Psoas muscle (tissue), 8 donors: ENCODE results near the gene TPP2. TPM values are rescaled to one million over a fixed set of nuclear protein-coding genes. Genes with fewer than 3 reads are reported as not detected.

Experiments
- ATAC-seq, 4 donors: fragments of 200-7000 bp; cut with Tn5 transposase; one replicate each; pipeline ENCODE4 v1.9.1; 2020; ENCODE audit warnings: moderate library complexity in 3 of 4, mild to moderate bottlenecking in 2 of 4
- DNase-seq, 2 donors: peaks; one replicate each; pipeline ENCODE4 v3.0.0-alpha.2; 2020
- H3K27ac ChIP-seq: fragments of 200-600 bp; one replicate; pipeline ENCODE4 v1.8.0; 2022
- H3K27me3 ChIP-seq, 3 donors: fragments of 200-600 bp in 1 of 3; one replicate each; pipeline versions ENCODE4 v1.6.1 to v1.8.0; 2013 to 2022; ENCODE audit warnings: low read length in 2 of 3, mild to moderate bottlenecking in 2 of 3, moderate library complexity in 1 of 3; ENCODE audit not compliant: insufficient read depth in 3 of 3
- H3K36me3 ChIP-seq, 2 donors: fragments of 200-600 bp in 1 of 2; one replicate each; pipeline versions ENCODE4 v1.6.1 to v1.8.0; 2013 to 2022; ENCODE audit warnings: low read depth in 1 of 2, mild to moderate bottlenecking in 1 of 2, moderate library complexity in 1 of 2; ENCODE audit not compliant: insufficient read depth in 1 of 2
- H3K4me1 ChIP-seq: fragments of 200-600 bp; one replicate; pipeline ENCODE4 v1.8.0; 2022
- H3K4me3 ChIP-seq: fragments of 200-600 bp; one replicate; pipeline ENCODE4 v1.8.0; 2022; ENCODE audit warnings: mild to moderate bottlenecking
- H3K9me3 ChIP-seq: fragments of 200-600 bp; one replicate; pipeline ENCODE4 v1.8.0; 2022
- WGBS, 3 donors: extraction: QIAGEN DNeasy Blood & Tissue Kit; methylation state at CpG; one replicate each; pipeline versions ENCODE4 v1.1.6 to v1.1.7; 2013; 5-methylcytosine and 5-hydroxymethylcytosine counted together
- intact Hi-C, 2 donors: fragments of 100-400 bp; cut with DNase I; formaldehyde crosslinking; loops; one replicate each; pipeline versions ENCODE4 v1.11.0 to v1.14.2; 2022
- polyA plus RNA-seq, 3 donors: library from polyadenylated mRNA; stranded (reverse); fragments of 200-250 nt; gene quantifications; one replicate each; pipeline ENCODE4 v1.2.3, GENCODE V29; 2013
- total RNA-seq, 4 donors: library from RNA; stranded (reverse); fragmentation: NEBNext Ultra II Directional in 2 of 4; extraction: Animal tissue kit (Norgen Biotek cat#: 25700) in 2 of 4; gene quantifications; one replicate each; pipeline versions ENCODE4 v1.2.1 to v1.2.4, GENCODE V29; 2021 to 2023
- TF ChIP-seq, protein P1 (sequence below): fragments of 200-600 bp; IDR thresholded peaks from one replicate; pipeline ENCODE4 v1.8.0; 2022; ENCODE audit warnings: antibody characterized with exemption
- donor health status: healthy with polysubstance abuse.
- donor health status: DM: no; HTN: no; CAD: no; lungs with moderate emphysema.
- donor health status: Bipolar disorder and iron deficiency.
- donor health status: healthy.
- donor health status: DM: yes; HTN: yes; CAD: no.
- donor health status: DM: no; HTN: no; CAD: no.
- donor health status: DM: no; HTN: no; CAD: no.
- donor health status: DM: yes; HTN: yes; CAD: no.

TPP2 gene
- total and polyA plus RNA-seq, 7 donors = 22.1 to 45.6 (median 40.3) TPM

DNA sequence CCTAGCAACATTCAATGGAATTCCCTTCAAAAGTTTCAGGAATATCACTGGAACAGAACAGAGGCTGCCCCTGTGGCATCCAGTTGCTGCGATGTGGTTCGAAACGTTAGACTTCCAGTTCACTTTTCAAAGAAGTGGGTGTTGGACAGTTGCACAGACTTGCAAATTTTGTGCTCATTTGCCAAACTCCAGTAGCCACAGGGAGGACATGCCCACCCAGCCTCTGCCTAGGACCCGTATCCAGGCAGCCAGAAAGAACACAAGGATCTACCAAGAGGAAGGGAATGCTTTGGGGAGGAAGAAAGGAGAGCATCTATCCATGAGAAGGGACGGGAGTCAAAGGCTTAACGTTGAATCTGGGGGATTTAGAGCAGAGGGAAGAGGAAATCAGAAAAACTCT is 98.2 kb downstream of the TPP2 start, which contains the start of gene METTL21C:
Gene METTL21C (minus strand): TSS at position 108 of the 400 bp plus-strand sequence. CDS start 546 bp downstream, outside the sequence.
- 41 to 62% (median 41%) methylated on average over 6 of the region's 6 CpGs for WGBS, 3 donors
- Histone ChIP-seq H3K9me3 (peaks cover 8% of the 10 kb centered on the region), H3K27me3 (no peaks in the 10 kb centered on the region), H3K36me3 (no peaks in the 10 kb centered on the region), H3K4me1 (peaks cover 33% of the 10 kb centered on the region), H3K4me3 (peak within 1 kb of the TSS; percentile 47), H3K27ac (peak within 1 kb of the TSS; percentile 79)
- ATAC-seq (no peak), DNase-seq (no peak)
- TF ChIP-seq, protein P1, sequence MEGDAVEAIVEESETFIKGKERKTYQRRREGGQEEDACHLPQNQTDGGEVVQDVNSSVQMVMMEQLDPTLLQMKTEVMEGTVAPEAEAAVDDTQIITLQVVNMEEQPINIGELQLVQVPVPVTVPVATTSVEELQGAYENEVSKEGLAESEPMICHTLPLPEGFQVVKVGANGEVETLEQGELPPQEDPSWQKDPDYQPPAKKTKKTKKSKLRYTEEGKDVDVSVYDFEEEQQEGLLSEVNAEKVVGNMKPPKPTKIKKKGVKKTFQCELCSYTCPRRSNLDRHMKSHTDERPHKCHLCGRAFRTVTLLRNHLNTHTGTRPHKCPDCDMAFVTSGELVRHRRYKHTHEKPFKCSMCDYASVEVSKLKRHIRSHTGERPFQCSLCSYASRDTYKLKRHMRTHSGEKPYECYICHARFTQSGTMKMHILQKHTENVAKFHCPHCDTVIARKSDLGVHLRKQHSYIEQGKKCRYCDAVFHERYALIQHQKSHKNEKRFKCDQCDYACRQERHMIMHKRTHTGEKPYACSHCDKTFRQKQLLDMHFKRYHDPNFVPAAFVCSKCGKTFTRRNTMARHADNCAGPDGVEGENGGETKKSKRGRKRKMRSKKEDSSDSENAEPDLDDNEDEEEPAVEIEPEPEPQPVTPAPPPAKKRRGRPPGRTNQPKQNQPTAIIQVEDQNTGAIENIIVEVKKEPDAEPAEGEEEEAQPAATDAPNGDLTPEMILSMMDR = no peak
- intact Hi-C loops = no loop called here

DNA sequence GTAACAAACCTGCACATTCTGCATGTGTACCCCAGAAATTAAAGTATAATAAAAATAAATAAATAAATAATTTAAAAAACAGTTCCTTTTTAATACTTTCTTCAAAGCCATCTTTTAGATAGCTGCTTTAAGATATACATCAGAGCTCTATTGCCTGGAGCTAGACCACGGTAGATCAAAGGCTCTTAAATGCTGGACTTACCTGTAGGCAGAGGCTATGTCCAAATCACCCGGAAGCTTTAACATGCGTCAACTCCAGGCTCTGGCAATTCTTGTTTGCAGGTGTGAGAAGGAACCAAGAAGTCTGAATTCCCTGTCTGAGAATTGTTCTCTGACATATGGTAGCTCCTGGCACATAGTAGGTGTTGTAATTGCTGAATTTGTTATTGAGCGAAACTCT is 99.7 kb downstream of the TPP2 start:
- Histone ChIP-seq H3K27me3 (no peaks in the 10 kb centered on the region), H3K27ac (no peak overlapping the region), H3K36me3 (no peaks in the 10 kb centered on the region), H3K4me3 (no peak overlapping the region), H3K4me1 (peaks cover 45% of the 10 kb centered on the region), H3K9me3 (no peaks in the 10 kb centered on the region)
- WGBS, 3 donors = 88 to 92% (median 91%) methylated on average over 4 of the region's 4 CpGs
- DNase-seq (no peak), ATAC-seq (no peak)
- intact Hi-C loops = no loop called here
- TF ChIP-seq, protein P1 = no peak

DNA sequence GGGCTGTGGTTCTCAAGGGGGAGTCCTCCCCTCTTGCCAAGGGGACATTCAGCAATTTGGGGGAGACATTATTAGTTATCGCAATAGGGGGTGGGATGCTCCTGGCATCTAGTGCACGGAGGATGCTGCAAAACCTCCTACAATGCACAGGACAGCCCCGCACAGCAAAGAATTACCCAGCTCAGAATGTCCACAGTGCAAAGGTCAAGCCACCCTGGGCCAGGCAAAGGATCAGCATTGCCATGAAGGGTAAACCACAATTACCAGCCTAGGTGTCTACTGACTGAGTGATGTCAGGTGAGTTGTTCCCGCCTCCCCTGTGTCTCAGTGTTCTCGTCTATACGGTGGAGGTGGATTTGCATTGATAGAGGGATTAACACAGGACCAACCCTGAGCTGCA is 100.5 kb downstream of the TPP2 start:
- ATAC-seq (no peak), DNase-seq (no peak)
- H3K4me1 ChIP-seq = peaks cover 45% of the 10 kb centered on the region
- no peaks in the 10 kb centered on the region for H3K9me3 ChIP-seq
- no peaks in the 10 kb centered on the region for H3K36me3 ChIP-seq
- intact Hi-C loops = no loop called here
- TF ChIP-seq, protein P1 = no peak
- H3K27me3 ChIP-seq = no peaks in the 10 kb centered on the region
- WGBS, 3 donors = 85 to 91% (median 89%) methylated on average over 6 of the region's 6 CpGs
- H3K4me3 ChIP-seq = no peak overlapping the region
- no peak overlapping the region for H3K27ac ChIP-seq

DNA sequence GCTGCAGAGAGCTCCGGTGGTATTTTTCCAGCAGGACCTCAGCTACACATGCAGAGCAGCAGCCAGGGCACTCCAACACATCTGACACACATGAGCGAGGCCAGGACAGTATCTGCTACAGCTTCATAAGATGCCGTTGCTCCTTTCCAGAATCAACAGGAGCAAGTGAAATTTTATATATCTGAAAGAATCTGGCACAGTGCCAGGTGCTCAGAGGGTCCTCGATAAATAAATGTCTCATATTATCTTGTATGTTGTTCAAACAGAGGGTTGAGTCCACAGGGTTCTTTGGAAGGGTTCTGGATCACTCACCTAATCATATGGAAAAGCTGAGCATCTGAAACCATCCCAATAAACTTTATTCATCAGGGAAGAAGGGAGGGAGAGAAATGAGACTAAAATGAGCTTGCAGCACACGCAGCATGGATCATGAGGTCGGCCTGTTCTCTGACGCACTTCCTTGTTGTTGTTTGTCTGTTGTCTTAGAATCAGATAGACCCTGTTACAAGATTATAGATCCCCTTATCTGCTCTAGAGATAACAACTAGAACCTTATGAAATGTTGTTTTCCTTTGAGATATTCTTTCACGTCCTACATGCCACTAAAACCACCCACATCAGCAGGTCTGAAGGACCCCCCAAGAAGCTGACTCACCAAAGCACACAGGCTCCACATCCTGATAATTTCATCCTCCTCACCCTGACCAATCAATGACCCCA is 101.3 kb downstream of the TPP2 start:
- no peaks in the 10 kb centered on the region for H3K9me3 ChIP-seq
- 71 to 73% (median 71%) methylated on average over 8 of the region's 8 CpGs for WGBS, 3 donors
- no peak overlapping the region for H3K27ac ChIP-seq
- no peaks in the 10 kb centered on the region for H3K36me3 ChIP-seq
- TF ChIP-seq, protein P1 = no peak
- intact Hi-C loops = no loop called here
- ATAC-seq (no peak), DNase-seq (no peak)
- H3K4me3 ChIP-seq = no peak overlapping the region
- peaks cover 41% of the 10 kb centered on the region for H3K4me1 ChIP-seq
- H3K27me3 ChIP-seq = no peaks in the 10 kb centered on the region

DNA sequence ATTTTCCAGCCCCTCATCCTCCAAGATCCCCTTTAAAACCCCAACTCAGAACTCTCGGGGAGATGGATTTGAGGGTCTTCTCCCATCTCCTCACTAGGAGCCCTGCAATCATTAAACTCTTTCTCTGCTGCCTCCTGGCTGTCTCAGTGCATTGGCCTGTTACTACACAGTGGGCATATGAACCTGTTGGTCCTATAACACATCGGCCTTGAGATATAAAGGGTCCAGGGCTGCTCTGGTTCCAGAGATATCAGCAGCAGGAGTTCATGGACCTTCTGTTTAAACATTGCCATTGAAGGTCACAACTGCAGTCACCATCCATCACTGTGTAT is 101.8 kb downstream of the TPP2 start:
- no peaks in the 10 kb centered on the region for H3K36me3 ChIP-seq
- TF ChIP-seq, protein P1 = no peak
- no peak overlapping the region for H3K4me3 ChIP-seq
- H3K27ac ChIP-seq = no peak overlapping the region
- intact Hi-C loops = no loop called here
- ATAC-seq = no peak
- H3K9me3 ChIP-seq = no peaks in the 10 kb centered on the region
- no peak for DNase-seq
- H3K4me1 ChIP-seq = peaks cover 39% of the 10 kb centered on the region
- WGBS, 3 donors = 93 to 97% (median 93%) methylated on average over 2 of the region's 2 CpGs
- H3K27me3 ChIP-seq = no peaks in the 10 kb centered on the region
